Astrocyte (in vitro differentiated cells and primary cell): ENCODE data around the gene CEP350.

Source experiments
- EZH2 ChIP-seq: IDR thresholded peaks from 2 replicates; pipeline ENCODE4 v1.6.1; 2012; ENCODE audit warnings: mild to moderate bottlenecking, low read length, inconsistent platforms; ENCODE audit not compliant: insufficient read depth
- TF ChIP-seq, protein P1 (sequence below): IDR thresholded peaks from 2 replicates; pipeline ENCODE4 v1.5.1; 2011; ENCODE audit warnings: low read depth, mild to moderate bottlenecking, inconsistent platforms, low read length, moderate library complexity; ENCODE audit not compliant: insufficient read depth

DNA sequence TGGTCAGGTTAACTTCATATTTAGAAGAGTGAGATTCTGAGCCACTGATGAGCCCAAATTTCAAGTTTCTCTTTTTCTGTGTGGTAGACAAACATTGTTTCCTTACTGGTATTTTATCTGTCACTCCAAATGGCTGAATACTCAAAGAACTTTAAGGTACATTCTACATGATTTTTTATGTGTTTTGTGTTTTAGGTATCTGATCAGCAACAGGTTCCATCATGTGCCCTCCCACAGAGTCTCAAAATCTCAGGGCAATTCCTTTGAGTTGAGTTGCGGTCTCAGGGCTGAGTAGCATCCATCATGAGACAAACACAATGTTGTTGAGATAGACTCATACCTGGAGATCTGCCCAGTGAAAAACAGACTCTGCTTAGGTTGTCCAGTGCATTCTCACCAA lies 14.7 kb upstream of the CEP350 start:
- TF ChIP-seq, protein P1, sequence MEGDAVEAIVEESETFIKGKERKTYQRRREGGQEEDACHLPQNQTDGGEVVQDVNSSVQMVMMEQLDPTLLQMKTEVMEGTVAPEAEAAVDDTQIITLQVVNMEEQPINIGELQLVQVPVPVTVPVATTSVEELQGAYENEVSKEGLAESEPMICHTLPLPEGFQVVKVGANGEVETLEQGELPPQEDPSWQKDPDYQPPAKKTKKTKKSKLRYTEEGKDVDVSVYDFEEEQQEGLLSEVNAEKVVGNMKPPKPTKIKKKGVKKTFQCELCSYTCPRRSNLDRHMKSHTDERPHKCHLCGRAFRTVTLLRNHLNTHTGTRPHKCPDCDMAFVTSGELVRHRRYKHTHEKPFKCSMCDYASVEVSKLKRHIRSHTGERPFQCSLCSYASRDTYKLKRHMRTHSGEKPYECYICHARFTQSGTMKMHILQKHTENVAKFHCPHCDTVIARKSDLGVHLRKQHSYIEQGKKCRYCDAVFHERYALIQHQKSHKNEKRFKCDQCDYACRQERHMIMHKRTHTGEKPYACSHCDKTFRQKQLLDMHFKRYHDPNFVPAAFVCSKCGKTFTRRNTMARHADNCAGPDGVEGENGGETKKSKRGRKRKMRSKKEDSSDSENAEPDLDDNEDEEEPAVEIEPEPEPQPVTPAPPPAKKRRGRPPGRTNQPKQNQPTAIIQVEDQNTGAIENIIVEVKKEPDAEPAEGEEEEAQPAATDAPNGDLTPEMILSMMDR, result no peak
- TF ChIP-seq EZH2, result no peak
